ENCODE measurements around the gene PTPN23. TPM values are rescaled to one million over a fixed set of nuclear protein-coding genes. Genes with fewer than 3 reads are reported as not detected.

PTPN23 gene
- total RNA-seq, 3 donors from 2014 or later: 36.7 to 48.2 (median 43.6) TPM

DNA sequence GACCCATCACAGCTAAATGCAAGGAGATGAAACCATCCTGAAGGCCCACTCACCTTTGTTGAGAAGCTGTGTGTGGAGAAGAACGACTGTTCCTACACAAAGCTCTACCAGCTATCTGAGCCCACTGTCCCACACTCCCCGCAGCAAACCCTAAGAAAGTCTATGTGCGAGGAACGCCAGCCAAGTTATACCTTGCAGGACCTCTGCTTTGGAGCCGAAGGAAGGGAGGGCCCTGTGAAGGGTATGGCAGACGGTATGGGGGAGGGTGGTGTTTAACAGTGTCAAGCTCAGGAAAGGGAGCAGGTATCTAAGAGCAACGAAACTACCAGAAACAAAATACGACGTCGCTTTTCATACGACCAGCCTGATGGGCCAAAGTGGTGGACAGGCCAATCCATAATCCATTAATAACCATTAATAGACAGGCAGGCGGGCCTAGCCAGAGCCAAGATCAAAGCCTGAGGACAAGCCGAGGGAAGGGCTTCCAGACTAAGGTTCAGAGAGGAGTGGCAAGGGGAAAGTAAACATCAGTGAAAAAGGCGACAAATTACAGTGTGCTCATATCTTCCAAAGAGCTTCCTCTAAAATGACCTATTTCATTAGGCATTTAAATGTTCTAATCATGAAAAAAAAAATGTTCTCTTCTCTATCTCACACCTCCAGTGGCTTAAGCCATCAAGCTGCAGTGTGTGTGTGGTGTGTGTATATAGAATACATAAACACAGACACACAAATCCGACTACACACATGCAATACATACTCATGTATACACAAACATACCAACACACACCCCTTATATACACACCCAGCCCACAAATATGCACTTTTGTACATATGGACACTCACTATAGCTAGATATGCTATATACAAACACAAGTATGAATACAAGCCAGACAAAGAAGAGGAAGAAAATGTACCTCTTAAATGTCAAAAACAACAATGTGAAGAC is 43.9 kb downstream of the PTPN23 start:
- intact Hi-C loops (cut with DNase I, micrococcal nuclease): loop anchor here in 1 of 2 donors (10.0 kb wide), 1 partner anchor 50 kb away; the partner anchor contains the start of gene SCAP
- no peaks in the 10 kb centered on the region for H3K9me3 ChIP-seq

DNA sequence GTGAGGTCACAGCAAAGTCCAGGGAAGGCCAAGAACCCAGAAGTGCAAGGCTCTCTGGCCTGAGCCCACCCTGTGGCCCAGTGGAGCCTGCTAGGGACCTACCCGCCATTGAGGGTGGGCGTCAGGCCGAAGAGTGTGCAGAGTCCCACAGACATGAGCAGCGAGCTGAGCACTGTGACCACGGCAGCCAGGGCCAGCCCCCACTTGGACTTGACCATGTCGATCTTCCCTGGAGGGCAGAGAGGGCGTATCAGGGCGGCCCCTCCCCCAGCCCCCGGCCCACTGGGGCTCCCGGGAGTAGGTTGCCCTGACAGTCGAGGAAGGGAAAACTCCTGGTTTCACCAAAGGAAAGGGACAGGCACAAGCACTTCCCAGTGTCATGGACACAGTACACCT is 44.6 kb downstream of the PTPN23 start:
- TF ChIP-seq, protein P1, sequence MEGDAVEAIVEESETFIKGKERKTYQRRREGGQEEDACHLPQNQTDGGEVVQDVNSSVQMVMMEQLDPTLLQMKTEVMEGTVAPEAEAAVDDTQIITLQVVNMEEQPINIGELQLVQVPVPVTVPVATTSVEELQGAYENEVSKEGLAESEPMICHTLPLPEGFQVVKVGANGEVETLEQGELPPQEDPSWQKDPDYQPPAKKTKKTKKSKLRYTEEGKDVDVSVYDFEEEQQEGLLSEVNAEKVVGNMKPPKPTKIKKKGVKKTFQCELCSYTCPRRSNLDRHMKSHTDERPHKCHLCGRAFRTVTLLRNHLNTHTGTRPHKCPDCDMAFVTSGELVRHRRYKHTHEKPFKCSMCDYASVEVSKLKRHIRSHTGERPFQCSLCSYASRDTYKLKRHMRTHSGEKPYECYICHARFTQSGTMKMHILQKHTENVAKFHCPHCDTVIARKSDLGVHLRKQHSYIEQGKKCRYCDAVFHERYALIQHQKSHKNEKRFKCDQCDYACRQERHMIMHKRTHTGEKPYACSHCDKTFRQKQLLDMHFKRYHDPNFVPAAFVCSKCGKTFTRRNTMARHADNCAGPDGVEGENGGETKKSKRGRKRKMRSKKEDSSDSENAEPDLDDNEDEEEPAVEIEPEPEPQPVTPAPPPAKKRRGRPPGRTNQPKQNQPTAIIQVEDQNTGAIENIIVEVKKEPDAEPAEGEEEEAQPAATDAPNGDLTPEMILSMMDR (IDR thresholded peaks at IDR 0.05): no peak
- Histone ChIP-seq H3K36me3 (ENCODE audit: low read depth) (no peaks in the 10 kb centered on the region), H3K4me1 (ENCODE audit: low read depth) (peaks cover 31% of the 10 kb centered on the region), H3K4me3 (no peak overlapping the region), H3K9me3 (no peaks in the 10 kb centered on the region)
- ATAC-seq (no peak), DNase-seq (peak in 1 of 3 donors; percentile 41)
- intact Hi-C loops (cut with DNase I, micrococcal nuclease): loop anchor here in 1 of 2 donors (10.0 kb wide), 1 partner anchor 49 kb away; the partner anchor contains the start of gene SCAP

More for the DNA sequence above, 43.9 kb downstream of the PTPN23 start:
- TF ChIP-seq, protein P1 (IDR thresholded peaks at IDR 0.05): no peak
- Histone ChIP-seq H3K4me3 (no peak overlapping the region), H3K36me3 (ENCODE audit: low read depth) (no peaks in the 10 kb centered on the region), H3K4me1 (ENCODE audit: low read depth) (peaks cover 31% of the 10 kb centered on the region)
- peak; percentile 42 for ATAC-seq
- no peak for DNase-seq

DNA sequence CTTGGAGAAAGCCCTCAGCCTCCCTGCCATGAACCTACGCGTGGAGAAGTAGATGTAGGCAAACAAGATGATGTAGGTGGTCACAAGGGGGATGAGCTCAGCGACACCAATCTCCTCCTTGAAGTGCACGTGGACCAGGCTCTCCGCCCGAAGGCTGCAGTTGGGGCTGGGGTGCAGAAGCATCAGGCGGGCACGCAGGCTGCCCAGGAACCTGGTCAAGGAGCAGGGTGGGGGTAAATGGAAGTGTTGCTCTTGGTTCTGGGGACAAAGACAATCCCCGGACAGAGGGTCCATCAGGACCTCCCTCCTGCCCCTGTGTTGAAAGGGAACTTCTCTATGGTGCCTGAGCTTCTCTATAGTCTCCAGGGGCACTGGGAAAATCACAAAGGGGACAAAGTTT is 45.1 kb downstream of the PTPN23 start:
- Histone ChIP-seq H3K4me1 (ENCODE audit: low read depth) (peaks cover 31% of the 10 kb centered on the region), H3K4me3 (no peak overlapping the region), H3K36me3 (ENCODE audit: low read depth) (no peaks in the 10 kb centered on the region), H3K9me3 (no peaks in the 10 kb centered on the region)
- ATAC-seq (no peak), DNase-seq (peak in 1 of 3 donors; percentile 21)
- TF ChIP-seq, protein P1 (IDR thresholded peaks at IDR 0.05): no peak
- intact Hi-C loops (cut with DNase I, micrococcal nuclease): loop anchor here in 1 of 2 donors (10.0 kb wide), 1 partner anchor 49 kb away; the partner anchor contains the start of gene SCAP

- intact Hi-C loops (cut with DNase I, micrococcal nuclease): loop anchor here in 1 of 2 donors (10.0 kb wide), 1 partner anchor 47 kb away; the partner anchor contains the start of gene SCAP
- Histone ChIP-seq H3K4me1 (ENCODE audit: low read depth) (peaks cover 14% of the 10 kb centered on the region), H3K4me3 (no peak overlapping the region), H3K9me3 (no peaks in the 10 kb centered on the region), H3K36me3 (ENCODE audit: low read depth) (no peaks in the 10 kb centered on the region)
- ATAC-seq (no peak), DNase-seq (no peak)
- TF ChIP-seq, protein P1 (IDR thresholded peaks at IDR 0.05): no peak
These were observed 47.0 kb downstream of the PTPN23 start for GRCh38 chr3:47427866-47428265.

DNA sequence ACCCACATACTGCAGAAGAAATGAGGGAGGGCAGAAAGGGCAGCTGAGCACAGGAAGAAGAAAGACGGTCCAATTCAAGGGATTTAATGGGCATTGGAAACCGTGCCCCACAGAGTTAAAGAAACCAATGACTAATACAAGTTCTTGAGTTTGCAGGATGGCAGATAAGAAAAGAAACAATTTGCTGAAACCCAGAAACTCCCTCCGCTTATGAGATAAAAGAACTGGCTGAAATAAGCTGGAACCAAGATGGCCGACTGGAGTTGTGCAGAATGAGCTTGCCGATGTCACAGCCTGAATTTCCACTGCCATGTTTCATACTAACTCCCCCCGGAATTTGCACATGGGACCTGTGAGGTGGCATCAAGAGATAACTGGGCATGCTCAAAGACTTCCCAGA is 47.8 kb downstream of the PTPN23 start:
- DNase-seq: no peak
- intact Hi-C loops (cut with DNase I, micrococcal nuclease): loop anchor here in 1 of 2 donors (10.0 kb wide), 1 partner anchor 46 kb away; the partner anchor contains the start of gene SCAP
- no peaks in the 10 kb centered on the region for H3K36me3 ChIP-seq (ENCODE audit: low read depth)

More for the DNA sequence above, 47.8 kb downstream of the PTPN23 start:
- ATAC-seq: no peak
- H3K9me3 ChIP-seq: no peaks in the 10 kb centered on the region
- H3K4me3 ChIP-seq: no peak overlapping the region
- TF ChIP-seq, protein P1 (IDR thresholded peaks at IDR 0.05): no peak
- H3K4me1 ChIP-seq (ENCODE audit: low read depth): peaks cover 10% of the 10 kb centered on the region

Measured in mucosa of descending colon (tissue), 3 donors.